CD4-positive, alpha-beta T cell (primary cell): ENCODE data around the gene PCP2. TPM values are rescaled to one million over a fixed set of nuclear protein-coding genes. Genes with fewer than 3 reads are reported as not detected.
A peak's percentile ranks its signal among the peaks of the same experiment; 100 is the strongest.

Source experiments
- ATAC-seq: fragments of 200-7000 bp; cut with Tn5 transposase; one replicate; pipeline ENCODE4 v1.10.0; 2022; ENCODE audit warnings: mild to moderate bottlenecking; ENCODE audit not compliant: poor library complexity
- CTCF ChIA-PET: fragments of 350-600 bp; sonication (Branson Sonifier 250); formaldehyde crosslinking; loops from one replicate; lab custom pipeline; 2021; ENCODE audit warnings: antibody characterized with exemption, inconsistent platforms; lab: Charles Lee
- POLR2A ChIA-PET: fragments of 350-600 bp; sonication (Branson Sonifier 250); formaldehyde crosslinking; loops from one replicate; lab custom pipeline; 2021; ENCODE audit warnings: antibody characterized with exemption, inconsistent platforms; lab: Charles Lee
- DNase-seq, 14 experiments: peaks; one replicate each; pipeline ENCODE4 v3.0.0-alpha.2; 2013 to 2020; ENCODE audit warnings: mixed read lengths in 2 of 14
- H3K27ac ChIP-seq, 2 donors: one replicate each; pipeline versions ENCODE4 v1.5.1 to v1.7.0; 2013; ENCODE audit warnings: low read length in 2 of 2, low read depth in 1 of 2, mild to moderate bottlenecking in 1 of 2
- H3K27me3 ChIP-seq, 2 experiments: 1 replicate in 1 of 2; 2 replicates in 1 of 2; pipeline versions ENCODE4 v1.6.1 to v1.7.0; 2013; ENCODE audit warnings: low read length in 2 of 2, control low read depth in 1 of 2, mild to moderate bottlenecking in 1 of 2, moderate library complexity in 1 of 2; ENCODE audit not compliant: insufficient read depth in 2 of 2, control insufficient read depth in 1 of 2
- H3K36me3 ChIP-seq: one replicate; pipeline ENCODE4 v1.6.1; 2013; ENCODE audit warnings: low read length, control low read depth; ENCODE audit not compliant: insufficient read depth
- H3K4me1 ChIP-seq: one replicate; pipeline ENCODE4 v1.6.1; 2013; ENCODE audit warnings: low read length, control low read depth; ENCODE audit not compliant: insufficient read depth
- H3K4me3 ChIP-seq: one replicate; pipeline ENCODE4 v1.5.1; 2013; ENCODE audit warnings: mild to moderate bottlenecking, low read length, moderate library complexity
- H3K9me3 ChIP-seq, 2 experiments: 1 replicate in 1 of 2; 2 replicates in 1 of 2; pipeline versions ENCODE4 v1.6.1 to v1.7.0; 2013; ENCODE audit warnings: low read length in 2 of 2, mild to moderate bottlenecking in 2 of 2, control low read depth in 1 of 2, moderate library complexity in 1 of 2; ENCODE audit not compliant: control insufficient read depth in 1 of 2, insufficient read depth in 1 of 2
- H3K27ac Mint-ChIP-seq: one replicate; pipeline ENCODE4 v1.8.0; 2020; ENCODE audit warnings: mixed read lengths
- H3K27me3 Mint-ChIP-seq: one replicate; pipeline ENCODE4 v1.8.0; 2021; ENCODE audit warnings: mixed read lengths
- H3K36me3 Mint-ChIP-seq: one replicate; pipeline ENCODE4 v1.8.0; 2021; ENCODE audit warnings: low read depth, mixed read lengths
- H3K4me1 Mint-ChIP-seq: one replicate; pipeline ENCODE4 v1.8.0; 2021; ENCODE audit warnings: low read depth, mixed read lengths
- H3K4me3 Mint-ChIP-seq: one replicate; pipeline ENCODE4 v1.8.0; 2020; ENCODE audit warnings: mild to moderate bottlenecking, mixed read lengths
- H3K9me3 Mint-ChIP-seq: one replicate; pipeline ENCODE4 v1.8.0; 2020; ENCODE audit warnings: mixed read lengths
- CTCF ChIP-seq: fragments of 200-600 bp; IDR thresholded peaks from one replicate; pipeline ENCODE4 v1.8.0; 2022; ENCODE audit warnings: antibody characterized with exemption, mild to moderate bottlenecking
- intact Hi-C, 2 experiments: fragments of 100-400 bp; cut with DNase I in 1 of 2; cut with micrococcal nuclease in 1 of 2; formaldehyde crosslinking; loops; one replicate each; pipeline versions ENCODE4 v1.15.1 to v1.9.0; 2023 to 2025; cut with DNase I, micrococcal nuclease
- total RNA-seq, 174 experiments: library from RNA in 2 of 174; stranded (reverse) in 2 of 174; gene quantifications; one replicate each; pipeline ENCODE4 v1.2.3 and lab custom pipeline; 2021 to 2026

Gene PCP2
- total RNA-seq, 2 experiments from 2014 or later, result 1.9 to 2.1 TPM

DNA sequence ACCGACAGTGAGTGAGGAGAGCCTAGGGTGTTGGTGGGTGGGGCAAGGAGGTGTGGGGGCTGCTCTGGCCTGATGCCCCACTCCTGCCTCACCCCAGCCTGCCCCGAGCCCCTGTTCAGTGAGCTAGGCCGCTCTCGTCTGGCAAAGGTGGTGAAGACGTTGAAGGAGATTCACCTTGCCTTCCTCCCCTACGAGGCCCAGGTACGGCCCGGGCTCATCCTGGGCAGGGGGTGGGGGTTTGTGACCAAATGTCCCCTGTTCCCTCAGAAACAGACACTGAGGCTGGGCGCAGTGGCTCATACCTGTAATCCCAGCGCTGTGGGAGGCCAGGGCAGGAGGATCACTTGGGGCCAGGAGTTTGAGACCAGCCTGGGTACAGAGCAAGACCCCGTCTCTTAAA is 7.3 kb upstream of the PCP2 start:
- Mint-ChIP-seq H3K27ac (no peak overlapping the region), H3K9me3 (no peaks in the 10 kb centered on the region), H3K36me3 (peaks cover 30% of the 10 kb centered on the region), H3K4me1 (peaks cover 35% of the 10 kb centered on the region), H3K27me3 (no peaks in the 10 kb centered on the region), H3K4me3 (no peak overlapping the region)
- no peak overlapping the region for H3K27ac ChIP-seq
- H3K27me3 ChIP-seq, result no peaks in the 10 kb centered on the region
- H3K9me3 ChIP-seq, result no peaks in the 10 kb centered on the region
- intact Hi-C loops, result no loop called here
- ChIA-PET POLR2A (interaction anchor here (0.9 to 2.3 kb wide), 2 partner anchors 11 to 20 kb away, joined by 6 to 9 read pairs; partner anchors contain the start of genes PET100 and XAB2), CTCF (no interaction called here)
- H3K36me3 ChIP-seq, result peaks cover 39% of the 10 kb centered on the region
- H3K4me1 ChIP-seq, result peaks cover 47% of the 10 kb centered on the region
- no peak overlapping the region for H3K4me3 ChIP-seq
- no peak for DNase-seq
- TF ChIP-seq CTCF, result no peak
- no peak for ATAC-seq

DNA sequence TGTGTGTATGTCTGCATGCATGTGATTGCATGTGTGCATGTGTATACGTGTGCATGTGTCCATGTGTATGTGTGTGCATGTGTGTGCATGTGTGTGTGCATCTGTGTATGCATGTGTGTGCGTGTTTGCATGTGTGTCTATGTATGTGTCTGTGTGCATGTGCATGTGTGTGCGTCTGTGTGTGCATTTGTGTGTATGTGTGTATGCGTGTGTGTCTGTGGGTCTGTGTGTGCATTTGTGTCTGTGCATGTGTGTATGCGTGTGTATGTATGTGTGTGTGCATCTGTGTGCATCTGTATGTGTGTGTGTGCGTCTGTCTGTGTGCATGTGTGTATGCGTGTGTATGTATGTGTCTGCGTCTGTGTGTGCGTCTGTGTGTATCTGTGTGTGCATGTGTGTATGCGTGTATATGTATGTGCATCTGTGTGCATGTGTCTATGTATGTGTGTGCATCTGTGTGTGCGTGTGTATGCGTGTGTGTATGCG is 6.4 kb upstream of the PCP2 start:
- peak overlapping the region; percentile 90 for H3K27ac Mint-ChIP-seq
- intact Hi-C loops, result loop anchor here in 1 of 2 experiments (5.0 kb wide), 1 partner anchor 287 kb away; the partner anchor contains the start of gene CTXN1

GRCh38 chr19:7638802-7639465 is 5.4 kb upstream of the PCP2 start:
- Histone ChIP-seq H3K27me3 (no peaks in the 10 kb centered on the region), H3K4me1 (peaks cover 47% of the 10 kb centered on the region), H3K27ac (no peak overlapping the region), H3K36me3 (peaks cover 26% of the 10 kb centered on the region), H3K9me3 (no peaks in the 10 kb centered on the region), H3K4me3 (no peak overlapping the region)
- no peak for TF ChIP-seq CTCF
- no peak for DNase-seq
- CTCF ChIA-PET, result no interaction called here
- no peak for ATAC-seq
- peak overlapping the region; percentile 90 for H3K27ac Mint-ChIP-seq
- peak overlapping the region; percentile 60 for H3K4me3 Mint-ChIP-seq
- POLR2A ChIA-PET, result interaction anchor here (1.7 to 2.4 kb wide), 2 partner anchors 9 to 13 kb away, joined by 5 to 18 read pairs; partner anchors contain the start of genes PET100 and XAB2
- H3K9me3 Mint-ChIP-seq, result no peaks in the 10 kb centered on the region
- intact Hi-C loops, result loop anchor here in 1 of 2 experiments (5.0 kb wide), 1 partner anchor 288 kb away; the partner anchor contains the start of gene CTXN1
- H3K36me3 Mint-ChIP-seq, result peaks cover 19% of the 10 kb centered on the region
- H3K27me3 Mint-ChIP-seq, result no peaks in the 10 kb centered on the region
- peaks cover 36% of the 10 kb centered on the region for H3K4me1 Mint-ChIP-seq

More for the DNA sequence above, 6.4 kb upstream of the PCP2 start:
- DNase-seq (no peak), ATAC-seq (no peak)
- Mint-ChIP-seq H3K9me3 (no peaks in the 10 kb centered on the region), H3K36me3 (peaks cover 24% of the 10 kb centered on the region), H3K4me3 (peak overlapping the region; percentile 59), H3K4me1 (peaks cover 36% of the 10 kb centered on the region), H3K27me3 (no peaks in the 10 kb centered on the region)
- ChIA-PET CTCF (no interaction called here), POLR2A (no interaction called here)
- H3K9me3 ChIP-seq, result no peaks in the 10 kb centered on the region
- no peak overlapping the region for H3K4me3 ChIP-seq
- H3K27me3 ChIP-seq, result no peaks in the 10 kb centered on the region
- TF ChIP-seq CTCF, result no peak
- peaks cover 50% of the 10 kb centered on the region for H3K4me1 ChIP-seq
- H3K36me3 ChIP-seq, result peaks cover 33% of the 10 kb centered on the region
- H3K27ac ChIP-seq, result no peak overlapping the region
